Measurements from ENCODE around the gene SEC24C.

DNA sequence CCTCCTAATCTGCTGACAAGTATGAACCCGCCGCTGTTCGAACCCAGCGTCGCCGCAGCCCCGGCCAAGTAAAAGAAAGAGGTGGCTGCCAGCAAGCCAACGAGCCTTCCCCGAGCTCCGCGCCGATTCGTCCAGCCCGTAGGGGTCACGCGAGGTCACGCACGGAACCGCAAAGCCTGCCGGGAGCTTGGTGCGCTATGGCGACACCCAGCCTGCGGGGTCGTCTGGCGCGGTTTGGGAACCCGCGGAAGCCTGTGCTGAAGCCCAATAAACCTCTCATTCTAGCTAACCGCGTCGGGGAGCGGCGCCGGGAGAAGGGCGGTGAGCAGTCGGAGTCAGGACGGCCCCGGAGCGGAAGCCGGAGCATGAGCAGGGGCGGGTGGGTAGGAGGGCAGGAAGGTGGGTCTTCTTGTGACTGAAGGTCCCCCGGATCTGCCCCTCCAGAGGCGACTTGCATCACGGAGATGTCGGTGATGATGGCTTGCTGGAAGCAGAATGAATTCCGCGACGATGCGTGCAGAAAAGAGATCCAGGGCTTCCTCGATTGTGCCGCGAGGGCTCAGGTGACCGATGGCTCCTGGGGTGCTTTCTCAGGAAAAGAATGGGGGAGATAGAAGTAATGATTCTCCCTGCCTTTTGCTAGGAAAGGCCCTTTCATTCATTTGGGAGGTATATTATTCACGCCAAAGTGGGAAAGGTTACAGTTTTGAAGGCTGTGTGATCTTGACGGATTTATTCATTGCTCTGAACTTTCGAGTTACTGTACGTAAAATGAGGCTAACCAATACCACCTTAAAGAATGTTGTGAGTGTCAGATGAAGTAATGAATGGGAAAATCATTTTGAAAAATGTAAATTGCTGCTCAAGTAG is 37.9 kb downstream of the SEC24C start, which contains the start of gene CHCHD1:
- TF ChIP-seq, protein P1, sequence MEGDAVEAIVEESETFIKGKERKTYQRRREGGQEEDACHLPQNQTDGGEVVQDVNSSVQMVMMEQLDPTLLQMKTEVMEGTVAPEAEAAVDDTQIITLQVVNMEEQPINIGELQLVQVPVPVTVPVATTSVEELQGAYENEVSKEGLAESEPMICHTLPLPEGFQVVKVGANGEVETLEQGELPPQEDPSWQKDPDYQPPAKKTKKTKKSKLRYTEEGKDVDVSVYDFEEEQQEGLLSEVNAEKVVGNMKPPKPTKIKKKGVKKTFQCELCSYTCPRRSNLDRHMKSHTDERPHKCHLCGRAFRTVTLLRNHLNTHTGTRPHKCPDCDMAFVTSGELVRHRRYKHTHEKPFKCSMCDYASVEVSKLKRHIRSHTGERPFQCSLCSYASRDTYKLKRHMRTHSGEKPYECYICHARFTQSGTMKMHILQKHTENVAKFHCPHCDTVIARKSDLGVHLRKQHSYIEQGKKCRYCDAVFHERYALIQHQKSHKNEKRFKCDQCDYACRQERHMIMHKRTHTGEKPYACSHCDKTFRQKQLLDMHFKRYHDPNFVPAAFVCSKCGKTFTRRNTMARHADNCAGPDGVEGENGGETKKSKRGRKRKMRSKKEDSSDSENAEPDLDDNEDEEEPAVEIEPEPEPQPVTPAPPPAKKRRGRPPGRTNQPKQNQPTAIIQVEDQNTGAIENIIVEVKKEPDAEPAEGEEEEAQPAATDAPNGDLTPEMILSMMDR (IDR thresholded peaks at IDR 0.05), result no peak
- TF ChIP-seq, protein P2, sequence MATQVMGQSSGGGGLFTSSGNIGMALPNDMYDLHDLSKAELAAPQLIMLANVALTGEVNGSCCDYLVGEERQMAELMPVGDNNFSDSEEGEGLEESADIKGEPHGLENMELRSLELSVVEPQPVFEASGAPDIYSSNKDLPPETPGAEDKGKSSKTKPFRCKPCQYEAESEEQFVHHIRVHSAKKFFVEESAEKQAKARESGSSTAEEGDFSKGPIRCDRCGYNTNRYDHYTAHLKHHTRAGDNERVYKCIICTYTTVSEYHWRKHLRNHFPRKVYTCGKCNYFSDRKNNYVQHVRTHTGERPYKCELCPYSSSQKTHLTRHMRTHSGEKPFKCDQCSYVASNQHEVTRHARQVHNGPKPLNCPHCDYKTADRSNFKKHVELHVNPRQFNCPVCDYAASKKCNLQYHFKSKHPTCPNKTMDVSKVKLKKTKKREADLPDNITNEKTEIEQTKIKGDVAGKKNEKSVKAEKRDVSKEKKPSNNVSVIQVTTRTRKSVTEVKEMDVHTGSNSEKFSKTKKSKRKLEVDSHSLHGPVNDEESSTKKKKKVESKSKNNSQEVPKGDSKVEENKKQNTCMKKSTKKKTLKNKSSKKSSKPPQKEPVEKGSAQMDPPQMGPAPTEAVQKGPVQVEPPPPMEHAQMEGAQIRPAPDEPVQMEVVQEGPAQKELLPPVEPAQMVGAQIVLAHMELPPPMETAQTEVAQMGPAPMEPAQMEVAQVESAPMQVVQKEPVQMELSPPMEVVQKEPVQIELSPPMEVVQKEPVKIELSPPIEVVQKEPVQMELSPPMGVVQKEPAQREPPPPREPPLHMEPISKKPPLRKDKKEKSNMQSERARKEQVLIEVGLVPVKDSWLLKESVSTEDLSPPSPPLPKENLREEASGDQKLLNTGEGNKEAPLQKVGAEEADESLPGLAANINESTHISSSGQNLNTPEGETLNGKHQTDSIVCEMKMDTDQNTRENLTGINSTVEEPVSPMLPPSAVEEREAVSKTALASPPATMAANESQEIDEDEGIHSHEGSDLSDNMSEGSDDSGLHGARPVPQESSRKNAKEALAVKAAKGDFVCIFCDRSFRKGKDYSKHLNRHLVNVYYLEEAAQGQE (IDR thresholded peaks at IDR 0.05; ENCODE audit: insufficient read depth in 1 of 2, low read depth in 2 of 2, low read length in 1 of 2), result no peak
- peak; percentile 93 for TF ChIP-seq POLR2AphosphoS5 (IDR thresholded peaks at IDR 0.05; ENCODE audit: low read depth, low read length)

All from Panc1 (cell line).